RWPE1 (cell line): ENCODE measurements around the gene LARP1B.
A peak's percentile ranks its signal among the peaks of the same experiment; 100 is the strongest.
"Not testable (repeated sequence)": the region's sequence is repeated elsewhere in the genome, so short reads cannot be mapped to it uniquely, and the experiment has no call there.

ENCODE experiments used
- CTCF ChIA-PET: fragments of 350-600 bp; sonication (Branson Sonifier 250); formaldehyde crosslinking; extraction: SDS; loops from one replicate; lab custom pipeline; 2021; lab: Yijun Ruan, JAX
- POLR2A ChIA-PET: fragments of 400-600 bp; formaldehyde crosslinking; extraction: SDS; loops from one replicate; lab custom pipeline; 2020; ENCODE audit warnings: antibody characterized with exemption; ENCODE audit not compliant: low non-redundant PET; lab: Yijun Ruan, JAX
- DNase-seq: peaks from one replicate; pipeline ENCODE4 v3.0.0; 2012; ENCODE audit warnings: low spot score
- H3K27ac ChIP-seq: fragments of 450-650 bp; 2 replicates; pipeline ENCODE4 v1.5.1; 2017
- TF ChIP-seq, protein P1 (sequence below): fragments of 450-650 bp; conservative IDR thresholded peaks from 2 replicates; pipeline ENCODE4 v1.5.1; 2017; ENCODE audit warnings: low read depth, mild to moderate bottlenecking

Gene LARP1B

GRCh38 chr4:128241425-128241913 is 180.4 kb downstream of the LARP1B start:
- ChIA-PET CTCF (no interaction called here), POLR2A (no interaction called here)
- TF ChIP-seq, protein P1, sequence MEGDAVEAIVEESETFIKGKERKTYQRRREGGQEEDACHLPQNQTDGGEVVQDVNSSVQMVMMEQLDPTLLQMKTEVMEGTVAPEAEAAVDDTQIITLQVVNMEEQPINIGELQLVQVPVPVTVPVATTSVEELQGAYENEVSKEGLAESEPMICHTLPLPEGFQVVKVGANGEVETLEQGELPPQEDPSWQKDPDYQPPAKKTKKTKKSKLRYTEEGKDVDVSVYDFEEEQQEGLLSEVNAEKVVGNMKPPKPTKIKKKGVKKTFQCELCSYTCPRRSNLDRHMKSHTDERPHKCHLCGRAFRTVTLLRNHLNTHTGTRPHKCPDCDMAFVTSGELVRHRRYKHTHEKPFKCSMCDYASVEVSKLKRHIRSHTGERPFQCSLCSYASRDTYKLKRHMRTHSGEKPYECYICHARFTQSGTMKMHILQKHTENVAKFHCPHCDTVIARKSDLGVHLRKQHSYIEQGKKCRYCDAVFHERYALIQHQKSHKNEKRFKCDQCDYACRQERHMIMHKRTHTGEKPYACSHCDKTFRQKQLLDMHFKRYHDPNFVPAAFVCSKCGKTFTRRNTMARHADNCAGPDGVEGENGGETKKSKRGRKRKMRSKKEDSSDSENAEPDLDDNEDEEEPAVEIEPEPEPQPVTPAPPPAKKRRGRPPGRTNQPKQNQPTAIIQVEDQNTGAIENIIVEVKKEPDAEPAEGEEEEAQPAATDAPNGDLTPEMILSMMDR: no peak
- DNase-seq: peak; percentile 85
- H3K27ac ChIP-seq: peak overlapping the region; percentile 62

- H3K27ac ChIP-seq: peak overlapping the region; percentile 62; the same call in 1 of the 2 replicates
- TF ChIP-seq, protein P1: no peak
- ChIA-PET POLR2A (no interaction called here), CTCF (no interaction called here)
- no peak for DNase-seq
Measured at GRCh38 chr4:128241981-128242380, 180.9 kb downstream of the LARP1B start.

- H3K27ac ChIP-seq: no peak overlapping the region
- ChIA-PET CTCF (no interaction called here), POLR2A (no interaction called here)
- TF ChIP-seq, protein P1: no peak
- DNase-seq: no peak
Measured at GRCh38 chr4:128242601-128243000, 181.5 kb downstream of the LARP1B start.

- no peak for DNase-seq
- ChIA-PET CTCF (interaction anchor here (0.6 kb wide), 2 partner anchors 44 to 844 kb away, joined by 3 to 4 read pairs; no protein-coding TSS in a partner anchor), POLR2A (no interaction called here)
- TF ChIP-seq, protein P1: no peak
- no peak overlapping the region for H3K27ac ChIP-seq
Measured at GRCh38 chr4:128244379-128244778, 183.3 kb downstream of the LARP1B start.

DNA sequence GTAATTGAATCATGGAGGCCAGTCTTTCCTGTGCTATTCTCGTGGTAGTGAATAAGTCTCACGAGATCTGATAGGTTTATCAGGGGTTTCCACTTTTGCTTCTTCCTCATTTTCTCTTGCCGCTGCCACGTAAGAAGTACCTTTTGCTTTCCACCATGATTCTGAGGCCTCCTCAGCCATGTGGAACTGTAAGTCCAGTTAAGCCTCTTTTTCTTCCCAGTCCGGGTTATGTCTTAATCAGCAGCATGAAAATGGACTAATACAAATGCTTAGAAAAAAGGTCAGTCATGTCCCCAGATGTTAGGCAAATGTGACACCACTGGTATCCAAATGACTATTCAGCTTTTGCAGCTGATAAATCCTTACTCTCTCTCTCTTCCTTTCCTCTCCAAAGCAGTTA is 184.3 kb downstream of the LARP1B start:
- POLR2A ChIA-PET, H3K27ac ChIP-seq, CTCF ChIA-PET, DNase-seq: not testable (repeated sequence)

GRCh38 chr4:128247906-128248305 is 186.8 kb downstream of the LARP1B start:
- H3K27ac ChIP-seq: no peak overlapping the region
- TF ChIP-seq, protein P1: no peak
- ChIA-PET POLR2A (no interaction called here), CTCF (no interaction called here)
- DNase-seq: no peak

DNA sequence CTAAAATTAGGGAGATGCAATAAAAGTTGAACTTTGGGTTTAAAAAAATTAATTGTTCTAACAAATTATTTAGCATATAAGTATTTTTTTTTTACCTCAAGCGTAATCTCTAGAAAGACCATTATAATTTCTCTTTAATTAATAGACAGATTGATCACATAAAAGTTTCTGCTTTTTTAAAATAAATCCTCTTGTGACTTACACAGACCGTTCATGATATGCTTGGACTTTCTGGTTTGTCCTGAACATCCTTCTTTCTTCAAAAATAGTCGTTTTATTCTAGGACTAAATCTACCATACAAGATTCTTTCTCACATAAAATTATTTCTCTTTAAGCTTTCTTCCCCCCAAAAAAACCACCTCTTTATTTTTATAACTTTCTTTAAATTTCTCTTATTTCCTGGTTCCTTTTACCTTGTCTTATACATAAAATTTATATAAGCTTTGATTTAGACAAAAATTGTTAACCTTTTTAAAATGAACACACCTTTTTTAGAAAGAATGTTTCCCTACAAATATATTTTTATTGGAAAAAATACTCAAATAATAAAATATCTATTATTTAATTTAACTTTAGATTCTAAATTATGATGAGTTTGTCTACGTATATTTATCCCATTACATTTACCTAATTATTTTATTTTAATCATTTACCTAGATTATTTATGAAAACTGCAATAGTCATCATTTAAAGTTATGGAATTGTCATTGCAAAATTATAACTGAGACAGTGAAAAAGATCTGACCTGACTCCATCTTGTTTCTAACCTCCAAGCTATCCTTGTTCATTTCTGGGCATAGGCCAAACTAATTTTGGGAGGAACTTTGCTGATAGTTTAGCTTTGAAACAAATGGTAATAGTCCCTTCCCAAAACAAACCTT is 188.9 kb downstream of the LARP1B start:
- no peak for DNase-seq
- TF ChIP-seq, protein P1: no peak
- no peak overlapping the region for H3K27ac ChIP-seq
- ChIA-PET CTCF (no interaction called here), POLR2A (no interaction called here)
